Measurements from ENCODE around the gene ACOT7. TPM values are rescaled to one million over a fixed set of nuclear protein-coding genes. Genes with fewer than 3 reads are reported as not detected.
"Not testable (repeated sequence)": the region's sequence is repeated elsewhere in the genome, so short reads cannot be mapped to it uniquely, and the experiment has no call there.

ACOT7 gene, protein sequence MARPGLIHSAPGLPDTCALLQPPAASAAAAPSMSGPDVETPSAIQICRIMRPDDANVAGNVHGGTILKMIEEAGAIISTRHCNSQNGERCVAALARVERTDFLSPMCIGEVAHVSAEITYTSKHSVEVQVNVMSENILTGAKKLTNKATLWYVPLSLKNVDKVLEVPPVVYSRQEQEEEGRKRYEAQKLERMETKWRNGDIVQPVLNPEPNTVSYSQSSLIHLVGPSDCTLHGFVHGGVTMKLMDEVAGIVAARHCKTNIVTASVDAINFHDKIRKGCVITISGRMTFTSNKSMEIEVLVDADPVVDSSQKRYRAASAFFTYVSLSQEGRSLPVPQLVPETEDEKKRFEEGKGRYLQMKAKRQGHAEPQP
- 10 to 100 TPM in 1 of 2 donors, 1 to 10 TPM in 1; 9.9 to 12.9 TPM for total RNA-seq
- long read RNA-seq, transcript ACOT7-210 (9 exons, 1,403 nt) = major isoform, 9 of 17 reads
- long read RNA-seq, partial matches to known transcripts = 0 of 17 reads
- long read RNA-seq, other reads (novel, unspliced or antisense) = 3 of 17 reads

DNA sequence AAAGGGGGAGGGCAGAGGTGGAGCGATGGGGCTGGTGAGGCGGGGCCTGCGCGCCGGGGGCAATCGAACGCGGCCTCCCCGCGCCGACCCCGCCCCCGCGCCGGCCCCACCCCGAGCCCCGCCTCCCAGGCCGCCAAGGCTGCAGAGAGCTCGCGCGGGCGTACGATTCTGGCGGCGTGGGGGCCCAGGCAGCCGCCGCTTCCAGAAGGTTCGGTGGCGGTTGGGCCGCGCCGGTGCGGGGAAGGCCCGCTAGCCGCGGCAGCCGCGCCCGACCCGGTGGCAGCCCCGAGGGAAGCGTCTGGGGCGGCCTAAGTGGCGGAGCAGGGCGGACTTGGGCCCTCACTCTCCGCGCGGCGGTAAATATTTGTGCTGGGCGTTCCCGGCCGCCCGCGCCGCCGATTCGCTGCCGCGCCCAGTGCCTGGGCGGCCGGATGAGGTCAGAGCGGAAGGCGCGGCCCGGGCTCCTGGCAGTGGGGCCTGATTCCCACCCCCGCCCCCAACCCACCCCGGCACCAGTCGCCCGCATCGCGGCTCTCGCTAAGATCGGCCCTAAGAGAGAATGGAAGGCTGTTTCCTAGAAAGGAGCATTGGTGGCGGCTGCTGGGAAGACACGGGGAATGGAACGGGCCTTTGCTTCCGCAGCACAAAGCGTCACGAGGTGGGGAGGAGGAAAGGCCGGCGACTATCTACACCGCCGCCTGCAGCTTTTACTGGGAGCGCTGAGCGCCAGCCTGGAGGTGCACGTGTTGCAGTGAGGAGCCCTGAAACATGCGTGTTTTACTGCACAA, at the start of gene ACOT7:
Gene ACOT7 (minus strand): TSS at position 368 of the 788 bp plus-strand sequence. CDS start 368 bp downstream, outside the sequence.
- DNase-seq (peak; percentile 90), ATAC-seq (peak; percentile 98 to 99)
- intact Hi-C loops (cut with DNase I) = no loop called here

DNA sequence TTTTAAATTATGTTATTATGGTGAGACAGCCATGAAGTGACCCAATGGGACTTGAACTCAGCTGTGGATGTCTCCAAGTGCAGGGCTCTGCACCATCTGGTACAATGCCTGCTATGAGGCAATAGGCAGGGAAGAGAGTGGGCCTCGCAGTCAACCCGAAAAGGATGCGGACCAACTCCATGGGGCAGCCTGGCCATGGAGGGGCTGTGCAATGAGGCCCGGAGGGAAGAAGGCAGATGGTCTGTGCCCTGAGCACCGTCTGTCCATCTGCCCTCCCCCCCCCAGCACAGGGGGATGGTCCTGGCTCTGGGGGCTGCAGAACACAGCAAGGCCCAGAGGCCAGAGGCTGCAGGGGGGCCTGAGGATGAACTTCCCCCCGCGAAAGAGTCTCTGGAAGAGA, 48.0 kb upstream of the ACOT7 start:
- intact Hi-C loops (cut with DNase I) = no loop called here
- DNase-seq (no peak), ATAC-seq (no peak)

GRCh38 chr1:6440198-6441126, 46.9 kb upstream of the ACOT7 start:
- DNase-seq = no peak
- intact Hi-C loops (cut with DNase I) = no loop called here
- ATAC-seq = peak; percentile 27 to 64

DNA sequence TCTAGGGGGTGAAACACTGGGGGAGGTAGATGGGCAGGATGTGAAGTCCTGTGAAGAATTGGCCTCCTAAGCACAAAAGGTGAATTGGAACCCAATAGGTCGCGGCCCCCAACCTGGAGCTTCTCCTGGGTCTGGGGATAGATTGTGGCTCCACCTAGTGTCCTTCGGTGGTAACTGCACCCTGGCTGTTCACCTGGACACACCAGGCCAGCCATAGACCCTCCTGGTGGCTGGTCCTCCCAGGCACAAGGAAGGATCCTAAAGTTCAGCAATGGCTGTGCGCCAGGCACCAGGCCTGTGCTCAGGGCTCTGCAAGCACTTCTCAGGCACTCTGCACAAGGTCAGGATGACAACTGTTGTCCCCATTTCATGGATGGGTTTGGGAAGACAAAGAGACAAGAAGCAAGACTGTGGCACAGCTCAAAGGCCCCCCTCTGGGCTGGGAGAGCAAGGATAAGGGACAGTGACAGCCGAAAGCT, 44.5 kb upstream of the ACOT7 start:
- ATAC-seq = peak; percentile 63 to 68
- DNase-seq = peak; percentile 55
- intact Hi-C loops (cut with DNase I) = no loop called here

DNA sequence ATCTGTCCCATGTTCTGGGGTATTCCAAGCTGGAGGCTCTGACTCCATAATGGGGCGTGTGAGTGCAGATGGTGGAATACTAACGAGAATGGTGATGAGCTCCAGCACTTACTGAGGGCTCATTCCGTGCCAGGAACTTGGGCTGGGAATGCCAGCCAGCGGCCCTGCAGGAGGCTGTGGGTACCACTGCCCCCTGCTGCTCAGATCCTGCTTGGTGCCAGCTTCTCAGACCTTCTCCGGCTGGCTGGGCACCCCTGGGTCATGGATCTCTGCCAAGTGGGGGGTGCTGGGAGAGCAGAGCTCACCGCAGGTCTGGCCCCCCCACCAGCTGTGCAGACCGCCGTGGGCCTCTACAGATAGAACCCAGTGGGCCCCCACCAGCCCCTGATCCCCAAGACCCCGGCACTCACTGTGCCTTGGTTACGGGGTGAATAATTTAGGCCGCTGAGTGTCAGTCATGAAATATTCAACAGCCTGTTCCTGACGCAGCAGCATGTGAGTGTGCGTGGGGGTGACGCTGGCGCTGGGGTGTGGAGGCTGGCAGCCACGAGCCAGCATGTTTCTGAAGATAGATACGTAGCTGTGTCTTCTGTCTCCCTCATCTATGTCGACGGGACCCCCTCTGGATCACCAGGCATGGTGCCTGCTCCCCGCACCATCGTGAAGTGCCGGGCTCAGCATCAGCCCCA, 43.6 kb upstream of the ACOT7 start:
- intact Hi-C loops (cut with DNase I); DNase-seq: not testable (repeated sequence)
- ATAC-seq = peak; percentile 39 to 50

- ATAC-seq; DNase-seq; intact Hi-C loops (cut with DNase I): not testable (repeated sequence)
These were observed 42.7 kb upstream of the ACOT7 start for GRCh38 chr1:6436277-6436676.

GRCh38 chr1:6435547-6435946, 42.0 kb upstream of the ACOT7 start:
- ATAC-seq = no peak
- intact Hi-C loops (cut with DNase I) = no loop called here
- DNase-seq = no peak

DNA sequence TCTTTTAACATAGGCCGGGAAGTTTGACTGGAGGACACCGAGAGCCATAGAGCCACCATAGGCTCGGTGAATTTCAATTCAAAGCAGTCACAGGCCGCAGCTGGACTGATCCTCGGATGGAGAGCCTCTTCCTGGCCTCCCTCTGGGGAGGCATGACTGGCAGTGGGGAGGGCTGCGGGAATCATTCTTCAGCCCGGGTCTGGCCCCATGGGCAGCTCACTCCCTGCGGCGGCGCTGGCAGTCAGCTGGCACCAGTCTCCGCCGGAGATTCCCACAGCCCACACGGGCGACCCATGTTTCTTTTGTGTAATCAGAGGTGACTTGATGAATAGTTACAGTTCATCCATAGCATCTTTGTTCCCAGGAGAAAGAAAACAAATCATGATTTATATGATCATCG, 41.6 kb upstream of the ACOT7 start:
- intact Hi-C loops (cut with DNase I) = no loop called here
- DNase-seq (no peak), ATAC-seq (no peak)

- intact Hi-C loops (cut with DNase I) = no loop called here
- DNase-seq (no peak), ATAC-seq (no peak)
These were observed 40.6 kb upstream of the ACOT7 start for GRCh38 chr1:6434186-6434585.

DNA sequence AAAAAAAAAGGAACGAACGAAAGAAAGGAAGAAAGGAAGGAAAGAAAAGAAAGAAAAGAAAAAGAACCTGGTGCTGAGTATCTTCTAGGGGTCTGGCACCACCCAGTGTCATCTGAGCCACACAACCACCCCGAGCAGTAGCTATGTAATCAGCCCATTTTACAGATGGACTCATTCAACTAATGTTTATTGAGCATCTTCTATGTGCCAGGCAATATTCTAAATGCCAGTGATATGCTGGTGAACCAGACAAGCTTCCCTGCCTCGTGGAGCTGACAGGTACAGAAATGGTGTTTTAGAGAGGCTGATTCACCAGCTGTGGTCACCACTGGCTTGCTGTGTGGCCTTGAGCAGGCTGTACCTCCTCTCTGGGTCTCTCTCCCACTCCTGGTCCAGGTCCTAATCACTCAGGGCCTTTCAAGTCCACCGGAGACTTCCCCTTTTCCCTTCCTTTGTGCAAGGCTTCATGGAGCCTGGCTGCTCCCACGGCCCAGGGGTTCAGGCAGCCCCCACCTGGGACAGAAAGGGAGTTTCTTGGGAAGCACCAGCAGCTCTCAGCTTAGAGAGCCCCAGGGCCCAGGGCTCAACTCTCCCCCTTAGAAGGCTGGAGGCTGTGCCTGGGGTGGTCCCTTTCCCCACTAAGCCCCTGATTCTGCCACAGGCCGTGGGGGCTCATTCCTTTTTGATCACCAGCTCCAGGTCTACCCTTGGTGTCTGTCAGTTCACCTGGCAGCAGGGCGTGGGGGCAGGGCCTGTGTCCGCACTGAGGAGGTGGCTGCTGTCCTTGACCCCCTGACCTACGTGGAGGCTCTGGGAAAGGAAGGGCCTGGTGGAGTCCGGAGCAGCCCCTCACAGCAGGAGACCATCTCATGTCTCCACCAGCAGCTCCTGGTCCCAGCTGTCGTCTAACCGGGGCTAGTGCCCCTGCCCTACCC, 38.3 kb upstream of the ACOT7 start:
- intact Hi-C loops (cut with DNase I); ATAC-seq; DNase-seq: not testable (repeated sequence)

DNA sequence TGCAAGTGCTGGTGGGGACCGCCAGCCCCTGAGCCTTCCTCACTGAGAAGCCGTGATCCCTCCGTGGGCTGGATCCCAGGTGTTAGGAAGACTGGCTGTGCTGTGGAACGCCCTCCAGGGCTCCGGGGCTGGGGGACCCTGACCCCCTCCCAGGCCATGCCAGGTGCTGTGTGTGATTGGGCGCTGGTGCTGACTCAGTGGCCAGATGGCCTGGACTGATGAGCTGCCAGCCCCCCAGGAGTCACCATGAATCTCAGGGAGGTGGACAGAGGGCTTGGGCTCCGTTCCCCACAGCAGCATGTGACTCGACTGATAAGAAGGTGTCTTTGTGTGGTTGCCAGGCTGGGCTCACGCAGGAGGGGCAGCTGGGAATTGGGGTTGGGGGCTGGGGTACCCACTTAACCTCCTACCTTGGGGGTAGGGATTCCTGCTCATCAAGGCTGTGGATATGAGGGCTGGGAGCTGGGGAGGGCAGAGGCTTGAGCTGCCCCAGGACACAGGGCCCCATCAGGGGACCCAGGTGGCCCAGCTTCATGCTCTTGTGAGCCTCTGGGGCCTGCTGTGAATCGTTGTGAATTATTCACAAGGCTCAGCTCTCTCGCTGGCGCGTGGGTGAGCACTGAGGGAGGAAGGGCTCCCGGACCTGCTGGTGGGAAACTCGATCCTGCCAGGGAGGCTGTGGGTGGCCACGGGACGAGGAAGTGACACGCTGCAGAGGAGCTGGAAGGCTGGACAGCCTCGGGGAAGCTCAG, 36.3 kb upstream of the ACOT7 start:
- peak in 1 of 2 donors; percentile 20 for ATAC-seq
- DNase-seq; intact Hi-C loops (cut with DNase I): not testable (repeated sequence)

GRCh38 chr1:6428453-6428852, 34.9 kb upstream of the ACOT7 start:
- intact Hi-C loops (cut with DNase I); DNase-seq; ATAC-seq: not testable (repeated sequence)

DNA sequence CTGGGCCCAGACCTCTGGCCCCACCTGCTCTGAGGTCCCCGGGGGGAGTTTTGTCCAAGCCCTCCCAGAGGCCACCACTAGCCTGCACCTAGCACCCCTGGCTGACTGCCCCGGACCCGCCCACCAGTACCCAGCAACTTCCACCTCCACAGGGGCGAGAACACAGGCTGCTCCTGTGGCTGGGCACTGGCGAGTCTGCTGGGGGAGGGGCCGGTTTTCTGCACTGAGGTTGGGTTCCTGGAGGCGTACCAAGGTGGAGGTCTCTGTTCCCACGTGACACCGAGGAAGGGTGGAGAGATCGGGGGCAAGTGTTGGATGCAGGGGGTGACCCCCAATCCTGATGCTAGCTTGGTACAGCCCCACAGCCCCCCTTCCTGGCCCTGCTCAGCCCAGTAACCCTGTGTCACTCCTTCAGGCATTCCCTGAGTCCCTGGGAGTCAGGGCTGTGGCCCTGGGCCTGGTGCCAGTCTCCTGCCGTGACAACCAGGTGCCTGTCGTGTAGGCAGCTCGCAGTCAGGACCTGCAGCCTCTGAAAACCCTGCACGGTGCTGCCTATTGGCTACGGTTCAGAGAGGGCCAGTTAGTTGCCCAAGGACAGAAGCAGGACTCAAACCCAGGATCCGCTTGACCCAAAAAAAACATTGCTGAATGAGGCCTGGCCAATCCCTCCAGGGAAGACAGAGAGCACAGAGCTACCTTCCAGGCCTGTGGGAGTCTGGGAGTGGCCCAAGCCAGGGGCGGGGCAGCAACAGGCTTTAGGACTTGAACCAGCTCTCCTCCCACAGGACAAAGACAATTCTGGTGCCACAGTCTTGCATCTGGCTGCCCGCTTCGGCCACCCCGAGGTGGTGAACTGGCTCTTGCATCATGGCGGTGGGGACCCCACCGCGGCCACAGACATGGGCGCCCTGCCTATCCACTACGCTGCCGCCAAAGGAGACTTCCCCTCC, 34.1 kb upstream of the ACOT7 start:
- intact Hi-C loops (cut with DNase I) = no loop called here
- ATAC-seq (no peak), DNase-seq (no peak)

- ATAC-seq = no peak
- intact Hi-C loops (cut with DNase I) = no loop called here
These were observed 33.4 kb upstream of the ACOT7 start for GRCh38 chr1:6426972-6427350.

DNA sequence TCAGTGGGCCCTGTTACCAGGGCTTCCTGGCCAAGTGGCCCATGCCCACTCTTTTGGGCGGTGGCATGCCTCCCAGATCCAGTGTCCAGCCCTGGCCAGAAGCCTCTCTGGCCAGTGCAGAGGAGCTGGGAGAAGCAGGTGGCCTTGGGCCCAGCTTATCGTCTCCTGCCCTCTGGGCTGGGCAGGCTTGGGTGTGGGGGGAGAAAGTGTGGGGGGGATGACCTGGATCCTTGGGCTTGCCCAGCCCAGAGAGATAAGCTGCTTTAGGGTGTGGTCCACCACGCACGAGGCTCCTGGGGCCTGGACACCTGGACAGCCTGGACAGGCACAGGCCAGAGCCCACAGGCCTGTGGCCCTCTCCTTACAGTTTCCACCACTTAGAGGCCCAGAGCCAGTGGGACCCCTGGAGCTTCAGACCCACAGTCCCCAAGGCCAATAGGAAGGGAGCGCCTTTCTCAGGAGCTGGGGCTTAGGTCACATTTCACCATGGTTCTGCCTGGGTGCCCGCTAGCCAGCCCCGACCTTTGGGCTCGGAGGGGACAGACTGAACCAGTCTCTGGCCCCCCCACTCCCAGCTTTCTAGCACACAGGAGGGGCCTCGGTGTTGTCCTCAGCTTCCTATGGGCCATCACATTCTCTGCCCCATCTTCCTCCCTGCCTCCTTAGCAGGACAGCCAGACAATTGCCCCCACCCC, 32.9 kb upstream of the ACOT7 start:
- no peak for DNase-seq
- ATAC-seq = no peak
- intact Hi-C loops (cut with DNase I) = no loop called here

More at GRCh38 chr1:6426972-6427350, 33.4 kb upstream of the ACOT7 start:
- no peak for DNase-seq
